Muscle of arm (tissue), 12 donors: ENCODE results near the gene DCAF17. TPM values are rescaled to one million over a fixed set of nuclear protein-coding genes. Genes with fewer than 3 reads are reported as not detected.
"Not testable (repeated sequence)": the region's sequence is repeated elsewhere in the genome, so short reads cannot be mapped to it uniquely, and the experiment has no call there.

Experiments
- DNase-seq: peaks from one replicate; pipeline ENCODE4 v3.0.0-alpha.2; 2013
- polyA plus RNA-seq, 12 donors: library from polyadenylated mRNA; unstranded; fragments of 120-200 nt; gene quantifications; one replicate each; pipeline ENCODE4 v1.2.1, GENCODE V29; 2013; ENCODE audit not compliant: insufficient read length in 12 of 12

Gene DCAF17
- polyA plus RNA-seq, 12 donors, result 11.5 to 29.4 (median 17.7) TPM; not detected in 1

- no peak for DNase-seq
Observed at GRCh38 chr2:171447675-171448074, 13.6 kb downstream of the DCAF17 start.

GRCh38 chr2:171451074-171451473 lies 17.0 kb downstream of the DCAF17 start:
- DNase-seq, result no peak

DNA sequence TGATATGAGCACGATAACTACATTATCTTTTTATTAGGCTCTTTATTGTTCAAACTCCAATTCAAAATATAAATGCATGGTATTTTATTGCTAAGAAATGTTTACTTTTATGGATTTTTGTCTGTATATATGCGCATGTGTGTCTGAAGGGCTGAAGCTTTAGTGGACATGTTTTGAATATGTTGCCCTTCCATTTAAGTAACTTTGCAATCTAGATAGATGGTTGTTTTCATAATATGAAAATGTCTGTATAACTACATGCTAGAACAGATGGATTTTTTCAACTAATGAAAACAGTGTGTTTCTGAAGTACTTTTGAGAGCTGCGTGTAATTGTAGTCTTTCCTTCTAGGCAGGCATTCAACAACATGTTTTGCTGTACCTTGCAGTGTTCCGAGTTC lies 18.7 kb downstream of the DCAF17 start:
- DNase-seq, result no peak

- no peak for DNase-seq
Observed at GRCh38 chr2:171459498-171459897, 25.5 kb downstream of the DCAF17 start.

DNA sequence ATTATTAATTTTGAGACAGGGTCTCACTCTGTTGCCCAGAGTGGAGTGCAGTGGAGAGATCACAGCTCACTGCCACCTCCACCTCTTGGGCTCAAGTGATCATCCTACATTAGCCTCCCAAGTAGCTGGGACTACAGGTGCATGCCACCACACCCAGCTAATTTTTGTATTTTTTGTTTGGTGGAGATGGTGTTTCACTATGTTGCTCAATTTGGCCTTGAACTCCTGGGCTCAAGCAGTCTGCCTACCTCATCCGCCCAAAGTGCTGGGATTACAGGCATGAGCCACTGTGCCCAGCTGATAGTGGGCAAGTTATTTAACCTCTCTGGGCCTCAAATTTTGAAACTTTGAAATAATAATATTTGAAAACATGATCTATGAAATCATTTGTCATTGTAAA lies 26.5 kb downstream of the DCAF17 start:
- no peak for DNase-seq

DNA sequence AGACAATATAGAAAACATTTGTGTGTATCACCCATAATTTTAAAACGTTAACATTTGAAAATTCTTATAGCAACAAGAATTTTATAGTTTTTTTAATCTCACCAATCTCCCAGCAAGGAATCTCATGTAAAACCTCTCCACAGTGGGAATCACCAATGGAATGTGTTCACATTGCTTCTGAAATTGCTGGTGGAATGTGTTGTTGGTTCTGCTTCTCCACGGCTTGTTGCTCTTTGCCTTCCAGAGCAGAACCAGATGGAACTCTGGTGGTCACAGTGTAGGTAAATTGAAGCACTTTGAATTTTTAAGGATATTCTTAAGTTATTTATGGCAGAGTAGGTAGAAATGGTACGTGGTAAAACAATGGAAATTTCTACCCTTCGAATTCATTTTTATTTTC lies 35.1 kb downstream of the DCAF17 start:
- DNase-seq, result no peak

GRCh38 chr2:171470129-171470528 lies 36.1 kb downstream of the DCAF17 start:
- no peak for DNase-seq

DNA sequence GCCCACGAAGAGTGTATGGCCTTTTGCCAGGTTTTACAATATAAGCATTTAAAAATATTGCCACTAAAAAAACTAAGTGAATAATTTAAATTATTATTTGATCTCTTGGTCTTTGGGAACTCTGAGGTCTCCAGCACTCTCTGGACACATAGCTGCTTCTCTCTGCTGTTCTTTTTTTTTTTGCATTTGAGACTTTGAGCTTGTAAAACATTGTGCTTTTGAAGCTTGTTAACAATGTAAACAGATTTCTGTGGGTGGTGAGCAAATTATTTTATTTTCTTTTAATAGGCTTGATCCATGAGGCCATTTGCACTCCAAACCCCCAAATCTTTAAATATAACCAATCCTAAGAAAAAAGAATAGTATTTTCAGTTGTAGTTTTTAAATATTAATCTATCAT lies 42.0 kb downstream of the DCAF17 start:
- DNase-seq, result no peak

GRCh38 chr2:171478345-171478744 lies 44.3 kb downstream of the DCAF17 start:
- no peak for DNase-seq

DNA sequence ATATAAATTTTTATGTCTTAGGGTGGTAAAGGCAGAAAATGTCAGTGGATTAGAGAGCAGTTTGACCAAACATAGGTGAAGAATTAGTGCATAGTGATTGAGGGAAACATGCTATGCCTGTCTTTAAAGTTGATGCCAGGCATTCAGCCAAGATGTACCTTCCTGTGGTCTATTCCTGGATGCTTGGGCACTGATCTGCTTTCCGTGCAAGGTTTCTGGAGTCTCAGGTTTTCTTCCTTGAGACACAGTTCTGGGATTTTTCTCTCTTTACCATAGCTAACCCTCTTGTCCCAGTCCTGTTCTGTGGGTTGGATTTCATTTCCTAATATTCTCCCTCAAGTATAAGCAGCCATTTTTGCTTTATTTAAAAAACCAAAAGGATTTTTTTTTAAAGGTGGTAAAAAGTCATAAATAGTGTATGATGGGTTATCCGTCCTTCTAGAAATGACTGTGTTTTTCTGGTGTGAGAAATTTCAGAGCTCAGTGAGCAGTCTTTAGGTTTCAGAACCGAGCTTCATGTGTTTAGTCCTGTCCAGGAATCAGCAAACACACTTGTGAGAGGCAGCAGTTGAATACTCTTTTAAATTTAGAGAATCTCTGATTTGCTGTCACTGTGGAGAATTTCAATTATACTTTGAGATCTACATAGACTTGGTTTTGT lies 45.3 kb downstream of the DCAF17 start:
- no peak for DNase-seq

GRCh38 chr2:171480908-171481307 lies 46.9 kb downstream of the DCAF17 start:
- no peak for DNase-seq

DNA sequence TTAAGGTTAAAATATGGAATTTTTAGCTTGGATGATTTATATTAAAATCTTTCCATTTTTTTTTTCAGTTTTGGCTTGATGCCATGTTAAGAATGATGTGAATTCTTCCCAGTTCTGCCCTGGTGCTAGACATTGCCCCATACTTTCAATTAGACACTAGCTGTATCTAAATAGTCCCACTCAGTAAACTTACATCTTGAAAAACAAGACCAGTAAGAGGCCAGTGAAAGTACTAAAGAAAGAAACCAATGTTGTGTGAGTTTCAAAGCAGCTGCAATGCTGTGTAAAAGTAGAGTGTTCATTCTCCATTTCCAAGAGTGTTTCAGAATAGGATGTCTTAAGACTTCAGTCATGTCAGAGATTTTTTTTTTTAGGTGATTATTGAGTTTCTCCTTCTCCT lies 48.3 kb downstream of the DCAF17 start:
- DNase-seq, result no peak

DNA sequence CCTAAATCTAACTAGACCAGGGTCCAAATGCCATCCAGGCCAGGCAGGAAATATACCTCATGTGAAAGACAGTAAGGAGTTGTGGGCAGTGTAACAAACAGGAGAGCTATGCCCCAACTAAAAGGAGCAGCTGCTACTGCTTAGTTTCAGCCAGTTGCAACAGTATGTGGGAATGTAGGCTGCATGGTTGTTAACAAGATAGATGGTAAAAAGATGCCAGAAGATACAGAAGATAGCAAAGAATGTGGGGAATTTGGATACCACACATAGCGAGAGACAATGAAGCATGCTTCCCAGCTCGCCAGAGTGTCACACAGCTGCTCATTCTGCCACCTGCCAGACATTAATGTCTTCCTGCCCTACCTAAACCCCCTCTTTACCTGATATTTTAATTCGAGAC lies 48.9 kb downstream of the DCAF17 start:
- DNase-seq, result no peak

DNA sequence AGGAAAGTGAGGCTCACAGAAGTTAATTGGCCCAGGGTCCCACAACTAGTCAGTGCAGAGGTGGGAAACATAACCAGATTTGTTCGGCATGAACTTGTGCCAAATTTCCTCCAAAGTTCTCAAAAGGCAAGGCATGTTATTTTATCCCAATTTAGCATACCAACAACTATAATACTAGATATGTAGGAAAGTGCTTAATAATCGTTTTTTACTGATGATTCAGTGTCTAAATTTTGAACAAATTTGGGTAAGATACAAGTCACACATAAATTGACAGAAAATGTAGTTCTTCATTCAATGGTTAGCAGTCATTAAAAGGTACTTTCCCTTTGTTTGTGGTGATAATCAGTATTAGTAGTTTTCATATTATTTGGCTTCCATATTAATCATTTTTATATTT lies 49.8 kb downstream of the DCAF17 start:
- DNase-seq, result no peak

DNA sequence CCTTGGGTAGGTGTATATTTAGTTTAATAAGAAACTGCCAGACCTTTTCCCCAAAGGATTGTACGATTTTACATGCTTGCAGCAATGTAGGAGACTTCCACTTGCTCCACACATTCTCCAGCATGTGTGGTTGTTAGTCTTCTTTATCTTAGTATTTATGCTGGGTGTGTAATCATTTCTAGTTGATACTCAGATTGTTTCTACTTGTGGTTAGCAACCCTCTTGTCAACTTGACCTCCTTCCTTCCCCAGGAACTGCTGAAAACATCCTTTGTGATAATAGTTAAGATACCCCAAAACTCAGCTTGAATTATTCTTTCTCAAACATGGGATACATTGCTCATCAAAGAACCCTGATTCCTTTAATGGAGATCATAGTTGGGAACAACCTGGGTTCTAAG lies 51.1 kb downstream of the DCAF17 start:
- no peak for DNase-seq

- DNase-seq, result no peak
Observed at GRCh38 chr2:171487201-171487600, 53.2 kb downstream of the DCAF17 start.

GRCh38 chr2:171487803-171488259 lies 53.8 kb downstream of the DCAF17 start:
- no peak for DNase-seq

DNA sequence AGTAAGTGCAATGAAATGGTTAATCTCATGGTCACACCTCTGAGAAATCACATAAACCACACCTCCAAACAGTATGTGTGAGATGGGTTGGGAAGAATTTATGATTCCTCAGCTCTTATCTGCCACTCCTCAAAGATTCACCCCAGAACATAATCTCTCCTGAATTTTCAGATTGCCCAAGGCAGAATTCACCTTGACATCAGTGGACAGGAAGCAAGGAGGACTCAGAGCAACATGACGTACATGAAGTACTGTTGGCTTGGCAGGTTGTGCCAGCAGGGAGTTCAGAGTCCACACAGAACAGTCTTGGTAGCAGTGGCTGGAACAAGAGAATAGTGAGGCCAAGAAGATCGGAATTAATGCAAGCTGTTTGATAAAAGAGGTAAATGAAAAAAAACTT lies 56.6 kb downstream of the DCAF17 start:
- no peak for DNase-seq

- no peak for DNase-seq
Observed at GRCh38 chr2:171491292-171491691, 57.3 kb downstream of the DCAF17 start.

GRCh38 chr2:171492664-171493063 lies 58.6 kb downstream of the DCAF17 start:
- DNase-seq, result no peak

- not testable (repeated sequence) for DNase-seq
Observed at GRCh38 chr2:171497664-171498063, 63.6 kb downstream of the DCAF17 start.

DNA sequence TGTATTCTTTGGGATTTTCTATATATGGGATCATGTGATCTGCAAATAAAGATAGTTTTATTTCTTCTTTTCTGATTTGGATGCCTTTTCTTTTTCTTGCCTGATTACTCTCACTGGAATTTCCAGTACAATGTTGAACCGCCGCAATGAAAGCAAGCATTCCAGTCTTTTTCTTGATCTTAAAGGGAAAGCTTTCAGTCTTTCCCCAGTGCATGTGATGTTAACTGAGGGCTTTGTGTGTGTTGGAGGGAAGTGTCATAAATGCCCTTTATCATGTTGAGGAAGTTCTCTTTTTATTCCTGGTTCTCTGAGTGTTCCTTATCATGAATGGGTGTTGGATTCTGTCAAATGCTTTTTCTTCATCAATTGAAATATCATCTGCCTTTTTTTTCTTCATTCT lies 71.3 kb downstream of the DCAF17 start:
- DNase-seq, result no peak

GRCh38 chr2:171509945-171510731 lies 76.1 kb downstream of the DCAF17 start:
- DNase-seq, result no peak

DNA sequence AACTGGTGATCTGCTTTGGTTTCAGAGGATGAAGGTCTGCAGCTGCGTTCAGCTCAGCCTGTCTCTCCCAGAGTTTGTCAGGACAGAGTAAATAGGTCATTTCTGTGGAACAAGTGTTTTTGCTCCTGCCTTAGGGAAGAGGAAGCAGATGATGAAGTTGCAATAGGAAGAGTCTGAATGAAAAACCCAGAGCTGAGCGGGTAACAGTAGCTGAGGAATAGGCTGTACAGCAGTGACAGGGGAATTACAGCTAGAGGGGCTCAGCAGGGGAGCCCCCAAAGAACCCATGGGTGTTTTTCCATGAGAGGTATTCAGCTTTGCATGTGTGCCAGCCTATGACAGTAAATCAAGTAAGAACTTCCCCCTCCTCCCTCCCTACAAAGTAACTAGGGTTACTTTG lies 78.0 kb downstream of the DCAF17 start:
- no peak for DNase-seq
